NOMO-1 treated with DMSO at 0.1 percent for 48 hours (cell line): Measurements from ENCODE around the gene LRRC3B.

Source experiments
- DNase-seq: peaks from one replicate; lab custom pipeline; 2025; ENCODE audit not compliant: unreplicated experiment; lab: John Stamatoyannopoulos, UW

The LRRC3B gene

GRCh38 chr3:26630669-26631389 lies 8.3 kb downstream of the LRRC3B start:
- no peak for DNase-seq

- DNase-seq: no peak
Observed at GRCh38 chr3:26631390-26631738, 8.8 kb downstream of the LRRC3B start.

- DNase-seq: no peak
Observed at GRCh38 chr3:26634601-26635000, 12.0 kb downstream of the LRRC3B start.

GRCh38 chr3:26636096-26636727 lies 13.6 kb downstream of the LRRC3B start:
- no peak for DNase-seq

GRCh38 chr3:26637698-26638097 lies 15.1 kb downstream of the LRRC3B start:
- no peak for DNase-seq

GRCh38 chr3:26638113-26638512 lies 15.5 kb downstream of the LRRC3B start:
- no peak for DNase-seq

GRCh38 chr3:26639339-26639738 lies 16.8 kb downstream of the LRRC3B start:
- no peak for DNase-seq

- no peak for DNase-seq
Observed at GRCh38 chr3:26647078-26647477, 24.5 kb downstream of the LRRC3B start.

GRCh38 chr3:26648461-26648860 lies 25.9 kb downstream of the LRRC3B start:
- no peak for DNase-seq

GRCh38 chr3:26652164-26652563 lies 29.6 kb downstream of the LRRC3B start:
- DNase-seq: no peak

- DNase-seq: no peak
Observed at GRCh38 chr3:26653811-26654425, 31.3 kb downstream of the LRRC3B start.

GRCh38 chr3:26655231-26655630 lies 32.7 kb downstream of the LRRC3B start:
- DNase-seq: no peak

- DNase-seq: no peak
Observed at GRCh38 chr3:26657348-26657976, 34.9 kb downstream of the LRRC3B start.

GRCh38 chr3:26668171-26668570 lies 45.6 kb downstream of the LRRC3B start:
- no peak for DNase-seq

GRCh38 chr3:26668696-26669095 lies 46.1 kb downstream of the LRRC3B start:
- no peak for DNase-seq

- DNase-seq: no peak
Observed at GRCh38 chr3:26675336-26675735, 52.8 kb downstream of the LRRC3B start.

- no peak for DNase-seq
Observed at GRCh38 chr3:26681632-26682031, 59.1 kb downstream of the LRRC3B start.

- no peak for DNase-seq
Observed at GRCh38 chr3:26682406-26682805, 59.8 kb downstream of the LRRC3B start.

- DNase-seq: no peak
Observed at GRCh38 chr3:26683902-26684301, 61.3 kb downstream of the LRRC3B start.

GRCh38 chr3:26687466-26687865 lies 64.9 kb downstream of the LRRC3B start:
- DNase-seq: peak; percentile 7

GRCh38 chr3:26699553-26699952 lies 77.0 kb downstream of the LRRC3B start:
- no peak for DNase-seq

GRCh38 chr3:26703519-26703918 lies 80.9 kb downstream of the LRRC3B start:
- no peak for DNase-seq
